H1 (cell line): Measurements from ENCODE around the gene LGALS12. TPM values are rescaled to one million over a fixed set of nuclear protein-coding genes. Genes with fewer than 3 reads are reported as not detected.

Source experiments
- ATF3 ChIP-seq: IDR thresholded peaks from 2 replicates; pipeline ENCODE4 v1.6.1; 2011; ENCODE audit warnings: low read depth, mild to moderate bottlenecking, low read length; ENCODE audit not compliant: insufficient read depth
- HDAC2 ChIP-seq, 2 experiments: fragments of 300-600 bp in 1 of 2; sonication (generic) in 1 of 2; IDR thresholded peaks; 2 replicates each; pipeline ENCODE4 v1.6.1; 2011 to 2012; ENCODE audit warnings: low read depth in 2 of 2, low read length in 2 of 2, mild to moderate bottlenecking in 2 of 2, moderate library complexity in 2 of 2, borderline replicate concordance in 1 of 2, inconsistent platforms in 1 of 2
- SIN3A ChIP-seq, 2 experiments: IDR thresholded peaks in 1 of 2; conservative IDR thresholded peaks in 1 of 2; 2 replicates each; pipeline ENCODE4 v1.6.1; 2011 to 2012; ENCODE audit warnings: low read length in 2 of 2, improper control_type of control experiment in 1 of 2, low read depth in 1 of 2, mild to moderate bottlenecking in 1 of 2
- polyA plus RNA-seq, 7 experiments: library from polyadenylated mRNA; depleted of rRNA in 3 of 7; stranded (reverse) in 5 of 7; unstranded in 2 of 7; fragments of >200 nt in 5 of 7; fragments of 200-250 nt in 2 of 7; gene quantifications; 1 replicate in 5 of 7; 2 replicates in 1 of 7; 4 replicates in 1 of 7; pipeline versions ENCODE4 v1.2.1 to v1.2.3, GENCODE V29; 2011 to 2013; ENCODE audit warnings: missing spikeins in 2 of 7, mixed read lengths in 2 of 7
- total RNA-seq: library from RNA; stranded (reverse); fragmentation: NEBNext Ultra II Directional; extraction: Animal tissue kit (Norgen Biotek cat#: 25700); gene quantifications from 2 replicates; pipeline ENCODE4 v1.2.1, GENCODE V29; 2021

LGALS12 gene
- total and polyA plus RNA-seq, 2 of the 8 experiments (the other 6 are each of a cell fraction or from before 2014, with no cell fraction given), result 1.6 to 2.9 TPM

- TF ChIP-seq SIN3A (conservative IDR thresholded peaks at IDR 0.05 in 1 of 2, IDR thresholded peaks at IDR 0.05 in 1 of 2; ENCODE audit: low read depth in 1 of 2, low read length in 2 of 2) (no peak), ATF3 (no peak), HDAC2 (IDR thresholded peaks at IDR 0.05; ENCODE audit: borderline replicate concordance in 1 of 2, low read depth in 2 of 2, low read length in 2 of 2) (no peak)
Measured at GRCh38 chr11:63485777-63486176, 20.1 kb upstream of the LGALS12 start (continued).
